PC-9 (cell line): ENCODE measurements around the gene MBNL1.

Source experiments
- EZH2 ChIP-seq: fragments of 200-600 bp; sonication (generic); IDR thresholded peaks from 2 replicates; pipeline ENCODE4 v1.8.0; 2017; ENCODE audit warnings: antibody characterized with exemption, low read depth
- TF ChIP-seq, protein P1 (sequence below): fragments of 200-600 bp; sonication (generic); conservative IDR thresholded peaks from 2 replicates; pipeline ENCODE4 v1.6.1; 2017; ENCODE audit warnings: mixed run types, antibody characterized with exemption, mild to moderate bottlenecking, moderate library complexity

DNA sequence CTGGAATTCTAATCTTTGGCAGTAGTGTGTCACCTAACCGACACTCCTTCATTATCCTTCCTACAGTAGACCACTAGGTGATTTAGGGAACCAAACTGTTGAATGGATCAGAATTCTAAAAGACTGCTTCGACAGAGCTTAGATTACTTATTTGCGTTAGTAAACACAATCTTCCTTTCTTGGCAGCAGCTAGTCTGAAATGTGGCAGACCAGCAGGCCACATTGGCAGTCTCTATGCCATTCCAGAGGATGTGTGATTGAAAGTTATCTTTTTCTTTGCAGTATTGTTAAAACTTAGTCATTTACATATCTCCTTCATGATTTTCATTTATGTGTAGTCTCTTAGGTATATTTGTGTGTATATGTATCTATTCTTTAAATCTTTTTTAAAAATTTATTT, 23.6 kb downstream of the MBNL1 start:
- no peak for TF ChIP-seq EZH2
- TF ChIP-seq, protein P1, sequence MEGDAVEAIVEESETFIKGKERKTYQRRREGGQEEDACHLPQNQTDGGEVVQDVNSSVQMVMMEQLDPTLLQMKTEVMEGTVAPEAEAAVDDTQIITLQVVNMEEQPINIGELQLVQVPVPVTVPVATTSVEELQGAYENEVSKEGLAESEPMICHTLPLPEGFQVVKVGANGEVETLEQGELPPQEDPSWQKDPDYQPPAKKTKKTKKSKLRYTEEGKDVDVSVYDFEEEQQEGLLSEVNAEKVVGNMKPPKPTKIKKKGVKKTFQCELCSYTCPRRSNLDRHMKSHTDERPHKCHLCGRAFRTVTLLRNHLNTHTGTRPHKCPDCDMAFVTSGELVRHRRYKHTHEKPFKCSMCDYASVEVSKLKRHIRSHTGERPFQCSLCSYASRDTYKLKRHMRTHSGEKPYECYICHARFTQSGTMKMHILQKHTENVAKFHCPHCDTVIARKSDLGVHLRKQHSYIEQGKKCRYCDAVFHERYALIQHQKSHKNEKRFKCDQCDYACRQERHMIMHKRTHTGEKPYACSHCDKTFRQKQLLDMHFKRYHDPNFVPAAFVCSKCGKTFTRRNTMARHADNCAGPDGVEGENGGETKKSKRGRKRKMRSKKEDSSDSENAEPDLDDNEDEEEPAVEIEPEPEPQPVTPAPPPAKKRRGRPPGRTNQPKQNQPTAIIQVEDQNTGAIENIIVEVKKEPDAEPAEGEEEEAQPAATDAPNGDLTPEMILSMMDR = no peak
